Stimulated activated CD4-positive, alpha-beta T cell treated with anti-CD3 and anti-CD28 coated beads, Interleukin-15, amount 100 ng/mL, for 24 hours (primary cell): ENCODE results near the gene GH1.

ENCODE experiments used
- DNase-seq: peaks from one replicate; pipeline ENCODE4 v3.0.0-alpha.2; 2020

Gene GH1

GRCh38 chr17:63944736-63945499, 26.3 kb upstream of the GH1 start:
- no peak for DNase-seq

GRCh38 chr17:63943745-63944144, 25.1 kb upstream of the GH1 start:
- no peak for DNase-seq

- no peak for DNase-seq
Measured at GRCh38 chr17:63942309-63942985, 23.8 kb upstream of the GH1 start.

GRCh38 chr17:63941751-63942150, 23.1 kb upstream of the GH1 start:
- DNase-seq, result no peak

GRCh38 chr17:63941162-63941561, 22.5 kb upstream of the GH1 start:
- no peak for DNase-seq

GRCh38 chr17:63940584-63940983, 21.9 kb upstream of the GH1 start:
- no peak for DNase-seq

- DNase-seq, result no peak
Measured at GRCh38 chr17:63939884-63940283, 21.2 kb upstream of the GH1 start.

GRCh38 chr17:63939401-63939800, 20.8 kb upstream of the GH1 start:
- no peak for DNase-seq

- DNase-seq, result no peak
Measured at GRCh38 chr17:63937920-63938319, 19.3 kb upstream of the GH1 start.

GRCh38 chr17:63937319-63937718, 18.7 kb upstream of the GH1 start:
- DNase-seq, result no peak

GRCh38 chr17:63934183-63935112, 15.8 kb upstream of the GH1 start:
- DNase-seq, result no peak

GRCh38 chr17:63933598-63933997, 15.0 kb upstream of the GH1 start:
- no peak for DNase-seq

- DNase-seq, result no peak
Measured at GRCh38 chr17:63932721-63933120, 14.1 kb upstream of the GH1 start.

- DNase-seq, result peak; percentile 67
Measured at GRCh38 chr17:63931981-63932561, 13.4 kb upstream of the GH1 start, which contains the start of gene CD79B. CD79B (minus strand) TSS chr17:63932331; CDS start chr17:63932261, 70 bp downstream.

- peak; percentile 80 for DNase-seq
Measured at GRCh38 chr17:63930951-63931575, 12.4 kb upstream of the GH1 start.

GRCh38 chr17:63929860-63930766, 11.5 kb upstream of the GH1 start:
- no peak for DNase-seq

GRCh38 chr17:63928966-63929695, 10.5 kb upstream of the GH1 start:
- DNase-seq, result no peak

GRCh38 chr17:63928172-63928666, 9.6 kb upstream of the GH1 start:
- DNase-seq, result no peak

GRCh38 chr17:63927464-63928171, 9.0 kb upstream of the GH1 start:
- no peak for DNase-seq

GRCh38 chr17:63926164-63926563, 7.5 kb upstream of the GH1 start:
- no peak for DNase-seq
